ENCODE measurements around the gene C19orf47.

The C19orf47 gene

GRCh38 chr19:40280608-40281221 lies 67.5 kb downstream of the C19orf47 start:
- DNase-seq: no peak

GRCh38 chr19:40279761-40280607 lies 68.2 kb downstream of the C19orf47 start:
- DNase-seq: no peak

GRCh38 chr19:40279120-40279551 lies 69.1 kb downstream of the C19orf47 start:
- no peak for DNase-seq

GRCh38 chr19:40278361-40279035 lies 69.7 kb downstream of the C19orf47 start:
- no peak for DNase-seq

GRCh38 chr19:40277356-40278059 lies 70.7 kb downstream of the C19orf47 start:
- no peak for DNase-seq

- no peak for DNase-seq
Measured at GRCh38 chr19:40274585-40275544, 73.3 kb downstream of the C19orf47 start.

- DNase-seq: no peak
Measured at GRCh38 chr19:40273469-40274360, 74.5 kb downstream of the C19orf47 start.

- no peak for DNase-seq
Measured at GRCh38 chr19:40272261-40272660, 75.9 kb downstream of the C19orf47 start.

GRCh38 chr19:40271706-40272105 lies 76.5 kb downstream of the C19orf47 start:
- no peak for DNase-seq

GRCh38 chr19:40270362-40271089 lies 77.7 kb downstream of the C19orf47 start:
- DNase-seq: no peak
